ENCODE results near the gene BCAS3.

BCAS3 gene

GRCh38 chr17:61422116-61422799 lies 744.6 kb downstream of the BCAS3 start:
- DNase-seq (ENCODE audit: low spot score): no peak
- Histone ChIP-seq H3K27ac (no peak overlapping the region), H3K4me3 (no peak overlapping the region)
- TF ChIP-seq CTCF (IDR thresholded peaks at IDR 0.05): no peak

- TF ChIP-seq CTCF (IDR thresholded peaks at IDR 0.05): no peak
- Histone ChIP-seq H3K4me3 (no peak overlapping the region), H3K27ac (no peak overlapping the region)
- no peak for DNase-seq (ENCODE audit: low spot score)
These were observed 745.2 kb downstream of the BCAS3 start for GRCh38 chr17:61422869-61423268.

GRCh38 chr17:61423967-61424649 lies 746.5 kb downstream of the BCAS3 start:
- no peak for DNase-seq (ENCODE audit: low spot score)
- no peak overlapping the region for H3K4me3 ChIP-seq
- no peak for TF ChIP-seq CTCF (IDR thresholded peaks at IDR 0.05)
- H3K27ac ChIP-seq: no peak overlapping the region

- Histone ChIP-seq H3K27ac (no peak overlapping the region), H3K4me3 (no peak overlapping the region)
- no peak for TF ChIP-seq CTCF (IDR thresholded peaks at IDR 0.05)
- no peak for DNase-seq (ENCODE audit: low spot score)
These were observed 748.2 kb downstream of the BCAS3 start for GRCh38 chr17:61425682-61426481.

- H3K27ac ChIP-seq: no peak overlapping the region
- no peak for DNase-seq (ENCODE audit: low spot score)
- H3K4me3 ChIP-seq: no peak overlapping the region
- no peak for TF ChIP-seq CTCF (IDR thresholded peaks at IDR 0.05)
These were observed 749.0 kb downstream of the BCAS3 start for GRCh38 chr17:61426482-61427304.

- Histone ChIP-seq H3K4me3 (no peak overlapping the region), H3K27ac (no peak overlapping the region)
- TF ChIP-seq CTCF (IDR thresholded peaks at IDR 0.05): no peak
- DNase-seq (ENCODE audit: low spot score): no peak
These were observed 749.9 kb downstream of the BCAS3 start for GRCh38 chr17:61427567-61427966.
